NCI-H446 (cell line): Measurements from ENCODE around the gene CAMTA1.
"Not testable (repeated sequence)": the region's sequence is repeated elsewhere in the genome, so short reads cannot be mapped to it uniquely, and the experiment has no call there.

Experiments
- DNase-seq, 2 experiments: peaks; one replicate each; lab custom pipeline; 2025; lab: John Stamatoyannopoulos, UW

The CAMTA1 gene

DNA sequence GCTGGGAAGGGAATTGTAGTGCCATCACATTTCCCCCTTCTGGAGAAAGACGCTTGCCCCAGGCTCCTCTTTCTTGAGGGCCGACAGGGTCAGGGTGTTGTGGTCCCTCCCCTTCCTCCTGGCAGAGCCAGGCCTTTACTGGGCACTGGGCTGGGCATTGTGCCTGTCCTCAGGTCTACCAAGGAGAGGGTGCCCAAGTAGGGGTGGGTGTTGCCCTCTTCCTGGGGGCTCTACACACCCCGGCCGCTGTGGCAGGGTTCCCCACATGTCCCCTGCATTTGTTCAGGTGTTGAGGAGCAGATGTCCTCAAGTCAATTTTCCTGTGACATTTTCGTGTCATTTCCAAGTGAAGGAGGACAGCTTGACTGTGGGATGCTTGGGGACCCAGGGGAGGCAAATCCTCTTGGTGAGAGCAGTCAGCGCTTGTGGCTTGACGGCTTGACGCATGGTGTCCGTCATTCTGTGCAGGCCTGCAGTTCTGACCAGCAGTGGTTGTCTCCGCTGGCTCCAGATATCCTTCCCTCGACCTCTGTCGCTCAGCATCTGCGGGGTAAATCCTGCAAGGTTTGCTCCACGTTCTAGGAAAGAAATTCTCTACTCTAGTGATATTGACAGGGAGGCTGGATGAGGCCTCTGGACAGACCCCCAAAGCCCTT lies 804.0 kb downstream of the CAMTA1 start:
- DNase-seq = no peak

- DNase-seq = no peak
Measured at GRCh38 chr1:7589774-7590425, 804.6 kb downstream of the CAMTA1 start.

DNA sequence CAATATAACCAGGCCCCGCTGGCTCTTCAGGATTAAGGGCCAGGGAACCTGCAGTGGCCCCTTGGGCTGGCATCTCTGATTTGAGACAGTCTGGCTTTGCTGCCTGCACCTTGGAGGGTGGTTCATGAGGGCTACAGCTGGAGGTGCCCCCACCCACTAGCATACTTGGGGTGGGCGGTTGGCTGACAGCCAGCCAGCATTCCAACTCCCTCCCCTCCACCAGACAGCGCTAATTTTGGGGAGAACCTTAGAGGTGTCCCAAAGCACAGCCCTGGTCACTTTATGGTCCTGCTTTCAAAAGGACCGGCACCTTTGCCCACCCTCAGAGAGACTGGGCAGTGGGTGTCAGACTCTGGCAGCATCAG lies 805.2 kb downstream of the CAMTA1 start:
- DNase-seq = no peak

DNA sequence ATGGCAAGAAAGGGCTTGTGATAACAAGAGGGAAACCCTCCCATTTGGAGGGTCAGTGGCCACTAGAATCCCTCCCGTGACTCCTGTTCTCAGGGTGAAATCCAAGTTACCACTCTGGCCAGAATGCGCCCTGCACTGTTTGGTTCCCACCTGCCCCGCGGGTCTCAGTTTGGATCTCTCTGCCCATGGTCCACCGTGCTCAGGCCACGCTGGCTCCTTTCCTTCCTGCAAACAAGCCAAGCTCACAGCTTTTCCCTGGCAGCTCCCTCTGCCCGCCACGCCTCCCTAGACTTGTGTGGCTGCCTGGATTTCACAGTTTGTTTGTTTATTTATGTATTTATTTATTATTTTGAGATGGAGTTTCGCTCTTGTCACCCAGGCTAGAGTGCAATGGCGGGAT lies 806.3 kb downstream of the CAMTA1 start:
- DNase-seq = no peak

GRCh38 chr1:7592120-7592798 lies 807.0 kb downstream of the CAMTA1 start:
- no peak for DNase-seq

GRCh38 chr1:7594002-7594713 lies 808.9 kb downstream of the CAMTA1 start:
- no peak for DNase-seq

- no peak for DNase-seq
Measured at GRCh38 chr1:7594714-7595295, 809.6 kb downstream of the CAMTA1 start.

- no peak for DNase-seq
Measured at GRCh38 chr1:7595336-7595735, 810.1 kb downstream of the CAMTA1 start.

- no peak for DNase-seq
Measured at GRCh38 chr1:7596126-7596965, 811.1 kb downstream of the CAMTA1 start.

- DNase-seq = not testable (repeated sequence)
Measured at GRCh38 chr1:7598058-7598457, 812.8 kb downstream of the CAMTA1 start.

DNA sequence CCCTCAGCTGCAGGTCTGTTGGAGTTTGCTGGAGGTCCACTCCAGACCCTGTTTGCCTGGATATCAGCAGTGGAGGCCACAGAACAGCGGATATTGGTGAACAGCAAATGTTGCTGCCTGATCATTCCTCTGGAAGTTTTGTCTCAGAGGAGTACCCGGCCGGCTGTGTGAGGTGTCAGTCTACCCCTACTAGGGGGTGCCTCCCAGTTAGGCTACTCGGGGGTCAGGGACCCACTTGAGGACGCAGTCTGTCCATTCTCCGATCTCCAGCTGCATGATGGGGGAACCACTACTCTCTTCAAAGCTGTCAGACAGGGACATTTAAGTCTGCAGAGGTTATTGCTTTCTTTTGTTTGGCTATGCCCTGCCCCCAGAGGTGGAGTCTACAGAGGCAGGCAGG lies 819.7 kb downstream of the CAMTA1 start:
- DNase-seq = not testable (repeated sequence)

DNA sequence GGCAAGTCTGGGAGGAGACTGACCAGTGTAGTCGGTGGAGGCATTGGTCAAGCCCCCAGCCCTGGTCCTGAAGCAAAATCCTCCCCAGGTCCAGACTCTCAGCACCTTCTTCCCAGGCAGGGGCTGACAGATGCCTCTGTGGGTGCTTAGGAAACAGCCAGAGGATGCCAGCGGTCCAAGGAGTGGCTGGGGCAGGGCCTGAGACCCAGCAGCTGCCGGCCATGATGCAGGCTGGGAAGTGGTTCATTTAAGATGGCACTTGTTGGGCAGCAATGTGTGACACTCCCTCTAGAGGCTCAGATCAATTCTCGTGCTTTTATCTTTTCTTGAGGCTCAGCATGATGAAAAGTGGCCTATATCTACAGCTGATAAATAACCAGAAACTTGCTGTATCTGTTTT lies 820.8 kb downstream of the CAMTA1 start:
- no peak for DNase-seq

- no peak for DNase-seq
Measured at GRCh38 chr1:7607097-7607496, 821.8 kb downstream of the CAMTA1 start.

DNA sequence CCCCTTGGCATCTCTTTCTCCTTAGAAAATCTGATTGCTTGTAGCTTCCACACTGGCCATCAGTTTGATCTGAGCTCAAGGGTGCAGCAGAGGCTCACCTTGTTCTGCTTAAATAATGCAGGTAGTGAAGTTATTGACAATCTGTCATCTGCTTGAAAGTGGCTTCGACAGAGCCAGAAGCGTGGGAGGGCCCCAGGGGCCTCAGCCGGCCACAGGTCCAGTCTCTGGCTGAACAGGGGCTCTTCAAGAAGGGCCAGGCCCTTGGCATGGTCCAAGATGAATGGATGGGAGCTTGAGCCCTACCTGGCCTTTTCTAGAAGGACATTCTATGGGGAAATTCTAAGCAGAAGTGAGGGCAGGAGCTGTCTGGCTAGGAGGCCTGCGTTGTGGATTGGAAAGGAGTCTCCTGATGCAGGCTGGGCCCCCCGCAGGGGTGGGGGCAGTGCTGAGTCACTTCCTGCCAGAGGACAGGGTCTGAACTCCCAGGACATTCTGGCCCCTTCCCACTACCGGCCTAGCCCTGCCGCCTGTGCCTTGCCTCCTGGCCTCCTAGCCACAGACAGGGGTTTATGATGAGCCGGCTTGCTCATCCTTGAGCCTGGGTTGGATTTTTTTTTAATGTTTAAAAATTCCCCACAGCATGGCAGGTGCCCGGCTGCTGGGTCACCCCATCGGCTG lies 823.5 kb downstream of the CAMTA1 start:
- DNase-seq = no peak

GRCh38 chr1:7609311-7609994 lies 824.2 kb downstream of the CAMTA1 start:
- DNase-seq = no peak

DNA sequence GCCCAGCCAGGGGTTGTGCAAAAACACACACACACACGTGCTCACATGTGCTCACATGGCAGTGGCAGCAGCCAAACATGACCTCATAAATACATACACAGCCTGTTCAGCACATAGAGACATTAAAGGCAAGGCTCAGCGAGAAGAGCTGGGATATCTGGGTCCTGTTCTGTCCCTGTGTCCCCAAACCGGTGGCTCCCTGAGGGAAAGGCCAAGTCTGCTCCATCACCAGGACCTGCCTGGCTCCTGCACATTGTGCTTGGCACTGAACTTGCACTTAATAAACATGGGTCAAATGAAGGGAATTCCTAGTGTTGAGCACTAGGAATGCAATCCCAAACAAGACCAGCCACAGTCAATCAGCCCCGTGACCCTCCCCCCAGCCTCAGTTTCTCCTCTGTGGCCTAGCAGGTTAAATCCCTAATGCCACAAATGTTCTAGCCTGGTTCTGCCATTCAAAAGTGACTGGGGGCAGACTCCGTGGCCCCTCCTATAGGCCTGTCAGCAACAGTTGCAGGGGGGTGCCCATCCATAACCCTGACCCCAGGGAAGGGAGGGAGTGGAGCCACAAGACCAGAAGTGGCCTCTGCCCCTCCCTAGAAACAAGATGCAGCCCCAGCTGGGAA lies 825.0 kb downstream of the CAMTA1 start:
- no peak for DNase-seq

DNA sequence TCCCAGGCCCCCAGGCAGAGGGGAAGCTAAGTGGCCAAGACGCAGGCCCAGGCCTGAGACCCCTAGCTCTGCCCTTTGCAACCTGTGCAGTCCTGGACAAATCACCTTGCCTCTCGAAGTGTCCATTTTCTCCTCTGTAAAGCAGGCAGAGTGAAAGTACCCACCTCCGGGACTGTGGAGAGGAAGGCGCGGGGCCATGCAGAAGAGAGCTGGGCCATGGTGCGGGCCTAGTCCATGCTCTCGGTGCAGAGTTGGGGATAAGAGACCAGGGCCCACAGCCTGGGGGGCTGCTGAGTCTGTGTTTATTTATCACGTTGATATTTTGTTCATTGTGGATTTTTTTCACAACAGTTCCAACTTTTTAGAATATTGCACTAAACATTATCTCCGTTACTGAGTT lies 825.7 kb downstream of the CAMTA1 start:
- no peak for DNase-seq

DNA sequence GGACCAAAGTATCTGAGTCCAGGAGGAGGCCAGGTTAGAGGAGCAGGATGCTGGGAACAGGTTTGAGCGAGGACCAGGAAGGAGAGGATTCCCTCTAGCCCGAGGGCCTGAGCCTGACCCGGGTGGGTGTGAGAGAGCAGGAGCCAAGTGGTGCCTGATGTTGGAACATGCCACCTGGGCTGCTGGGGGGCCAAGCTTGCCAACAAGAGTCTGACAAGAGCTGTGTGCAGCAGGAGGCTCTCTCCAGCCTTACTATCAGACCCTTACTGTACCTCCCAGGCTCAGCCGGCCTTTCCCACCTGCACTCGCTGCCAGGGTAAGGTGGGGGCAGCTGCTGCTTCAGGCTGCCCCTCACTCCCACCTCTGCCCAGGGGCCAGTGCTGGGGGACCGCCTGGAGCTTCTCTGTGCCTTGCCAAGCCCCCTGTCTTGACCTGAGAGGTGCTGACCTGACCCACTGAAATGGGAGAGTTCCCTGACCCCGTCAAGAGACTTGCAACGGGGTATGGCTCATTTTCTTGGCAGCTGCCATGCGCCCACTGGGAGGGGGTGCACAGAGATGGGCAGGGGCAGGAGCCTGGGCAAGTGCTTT lies 826.3 kb downstream of the CAMTA1 start:
- DNase-seq = no peak

GRCh38 chr1:7613106-7613850 lies 828.0 kb downstream of the CAMTA1 start:
- no peak for DNase-seq
